T-helper 1 cell (primary cell): ENCODE data around the gene MIS12.

Source experiments
- DNase-seq, 5 donors: peaks; one replicate each; pipeline ENCODE4 v3.0.0-alpha.2; 2012 to 2020

Gene MIS12

DNA sequence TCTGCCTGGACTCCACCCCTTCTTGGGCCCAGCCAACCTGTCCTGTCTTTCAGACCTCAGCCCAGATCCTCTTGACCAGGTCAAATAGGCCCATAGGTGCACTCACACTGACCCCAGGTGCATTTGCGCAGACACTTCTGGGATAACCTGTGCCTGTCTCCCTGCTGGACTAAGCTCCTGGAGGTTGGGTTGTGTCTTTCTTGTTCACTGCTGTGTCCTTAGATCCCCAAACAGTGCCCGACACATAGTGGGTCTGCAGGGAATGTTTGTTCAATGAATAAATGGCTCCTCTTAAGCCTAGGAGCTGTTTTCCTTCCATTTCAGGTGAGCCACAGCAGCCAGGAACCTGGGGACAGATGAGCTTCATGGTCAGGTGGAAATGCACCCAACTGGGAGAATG, 49.1 kb downstream of the MIS12 start:
- DNase-seq = no peak

DNA sequence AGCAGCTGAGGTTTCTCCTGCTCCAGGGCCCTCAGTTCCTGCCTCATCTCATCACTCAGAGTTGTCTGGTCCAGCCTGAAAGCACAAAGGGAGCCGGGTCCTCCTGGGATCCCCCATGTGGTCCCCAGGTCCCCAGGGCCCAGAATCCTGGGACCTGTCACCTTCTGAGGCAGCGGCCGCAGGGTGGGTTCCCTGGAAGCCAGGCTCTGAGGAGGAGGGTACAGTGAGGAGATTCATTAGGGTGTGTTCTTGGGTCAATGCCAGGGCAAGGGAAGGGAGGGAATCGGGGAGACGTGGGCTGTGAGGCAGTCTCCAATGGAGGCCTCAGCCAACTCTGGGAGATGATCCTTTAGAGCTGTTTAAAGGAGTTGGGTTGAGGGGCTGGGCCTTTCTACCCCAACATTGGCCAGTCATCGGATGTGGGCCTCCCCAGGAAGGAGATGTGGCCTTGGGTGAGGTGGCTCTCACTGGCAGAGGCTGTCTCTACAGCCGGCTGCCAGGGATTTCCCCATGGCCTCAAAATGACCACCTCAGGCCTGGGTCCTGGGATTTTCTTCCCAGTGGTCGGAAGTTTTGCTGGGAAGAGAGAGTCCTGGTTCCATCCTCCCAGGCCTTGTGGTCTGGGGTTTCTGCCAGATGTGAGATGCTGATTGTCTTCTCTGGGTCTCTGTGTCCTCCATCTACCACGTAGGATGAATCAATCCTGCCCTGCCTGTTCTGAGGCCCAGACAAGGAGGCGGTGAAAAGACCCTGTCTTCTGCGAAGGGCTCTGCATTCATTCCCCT, 50.7 kb downstream of the MIS12 start:
- no peak for DNase-seq

DNA sequence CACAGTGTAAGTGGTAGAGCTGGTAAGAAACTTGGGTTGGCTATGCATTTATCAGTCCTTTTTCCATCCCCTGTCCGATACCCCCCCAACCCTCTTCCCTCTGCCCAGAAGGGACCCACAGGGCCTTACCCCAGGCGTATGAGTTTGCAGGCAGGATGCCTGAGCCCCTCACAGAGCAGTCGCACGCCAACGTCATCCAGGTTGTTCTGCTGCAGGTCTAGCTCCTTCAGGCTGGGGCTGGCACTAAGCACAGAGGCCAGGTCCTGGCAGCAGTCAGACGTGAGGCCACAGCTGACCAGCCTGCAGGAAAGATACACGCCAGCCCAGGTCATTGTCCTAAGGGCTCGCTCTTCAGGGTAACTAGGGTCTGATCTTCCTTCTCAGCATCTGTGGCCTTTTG, 52.9 kb downstream of the MIS12 start:
- DNase-seq = no peak

DNA sequence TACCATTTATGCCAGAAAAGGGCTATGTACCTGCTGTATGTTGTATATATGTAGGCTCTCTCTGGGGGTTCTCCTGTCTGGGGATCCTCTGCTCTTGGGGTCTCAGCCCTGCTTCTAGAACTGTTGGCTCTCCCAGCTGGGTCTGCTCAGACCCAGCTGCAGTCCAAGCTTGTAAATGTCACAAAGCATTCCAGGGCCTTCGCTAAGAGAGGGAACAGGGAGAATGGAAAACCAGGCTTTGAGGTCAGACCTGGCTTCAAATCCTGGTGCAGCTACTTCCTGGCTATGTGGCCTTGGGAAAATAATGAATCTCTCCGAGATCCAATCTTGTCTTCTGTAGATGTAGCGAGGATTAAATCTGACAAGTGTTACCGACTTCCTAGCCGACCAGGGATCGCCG, 54.0 kb downstream of the MIS12 start:
- DNase-seq = no peak
